Upper lobe of left lung (tissue), 4 donors: ENCODE results near the gene GARIN1A.
"Not testable (repeated sequence)": the region's sequence is repeated elsewhere in the genome, so short reads cannot be mapped to it uniquely, and the experiment has no call there.

Experiments
- EP300 ChIP-seq, 4 donors: sonication (generic); formaldehyde crosslinking; IDR thresholded peaks; one replicate each; pipeline ENCODE4 v1.5.1; 2017; ENCODE audit warnings: antibody characterized with exemption in 4 of 4, control low read depth in 2 of 4
- POLR2A ChIP-seq, 4 donors: fragments of 450-650 bp; IDR thresholded peaks; one replicate each; pipeline ENCODE4 v1.5.1; 2016 to 2017; ENCODE audit warnings: antibody characterized with exemption in 4 of 4, mild to moderate bottlenecking in 2 of 4
- TF ChIP-seq, protein P1 (sequence below), 6 experiments: fragments of 450-650 bp in 4 of 6; fragments of 200-600 bp in 2 of 6; sonication (generic) in 2 of 6; IDR thresholded peaks; one replicate each; pipeline ENCODE4 v1.5.1; 2016 to 2019; ENCODE audit warnings: antibody characterized with exemption in 6 of 6

DNA sequence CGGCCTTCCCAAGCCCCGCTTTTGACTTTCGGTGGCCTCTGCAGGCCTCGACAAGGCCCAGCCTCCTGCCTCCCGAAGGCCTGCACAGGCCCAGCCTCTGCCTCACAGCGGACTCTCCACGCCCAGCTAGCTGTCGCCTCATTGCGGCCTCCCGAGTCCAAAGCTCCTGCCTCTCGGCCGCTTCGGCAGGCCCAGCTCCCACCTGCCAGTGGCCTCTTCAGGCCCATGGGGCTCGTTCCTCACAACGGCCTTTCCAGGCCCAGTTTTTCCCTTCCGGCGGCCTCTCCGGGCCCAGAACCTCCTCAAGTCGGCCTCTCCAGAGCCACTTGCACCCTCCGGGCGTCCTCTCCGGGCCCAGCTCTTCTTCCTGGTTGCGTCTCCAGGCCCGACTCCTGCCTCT lies 19.5 kb upstream of the GARIN1A start:
- TF ChIP-seq, protein P1, sequence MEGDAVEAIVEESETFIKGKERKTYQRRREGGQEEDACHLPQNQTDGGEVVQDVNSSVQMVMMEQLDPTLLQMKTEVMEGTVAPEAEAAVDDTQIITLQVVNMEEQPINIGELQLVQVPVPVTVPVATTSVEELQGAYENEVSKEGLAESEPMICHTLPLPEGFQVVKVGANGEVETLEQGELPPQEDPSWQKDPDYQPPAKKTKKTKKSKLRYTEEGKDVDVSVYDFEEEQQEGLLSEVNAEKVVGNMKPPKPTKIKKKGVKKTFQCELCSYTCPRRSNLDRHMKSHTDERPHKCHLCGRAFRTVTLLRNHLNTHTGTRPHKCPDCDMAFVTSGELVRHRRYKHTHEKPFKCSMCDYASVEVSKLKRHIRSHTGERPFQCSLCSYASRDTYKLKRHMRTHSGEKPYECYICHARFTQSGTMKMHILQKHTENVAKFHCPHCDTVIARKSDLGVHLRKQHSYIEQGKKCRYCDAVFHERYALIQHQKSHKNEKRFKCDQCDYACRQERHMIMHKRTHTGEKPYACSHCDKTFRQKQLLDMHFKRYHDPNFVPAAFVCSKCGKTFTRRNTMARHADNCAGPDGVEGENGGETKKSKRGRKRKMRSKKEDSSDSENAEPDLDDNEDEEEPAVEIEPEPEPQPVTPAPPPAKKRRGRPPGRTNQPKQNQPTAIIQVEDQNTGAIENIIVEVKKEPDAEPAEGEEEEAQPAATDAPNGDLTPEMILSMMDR (IDR thresholded peaks at IDR 0.05): not testable (repeated sequence)
- not testable (repeated sequence) for TF ChIP-seq EP300, POLR2A (IDR thresholded peaks at IDR 0.05)
